COLO668 (cell line): ENCODE measurements around the gene TMTC1.
A peak's percentile ranks its signal among the peaks of the same experiment; 100 is the strongest.
"Not testable (repeated sequence)": the region's sequence is repeated elsewhere in the genome, so short reads cannot be mapped to it uniquely, and the experiment has no call there.

Experiments used
- DNase-seq: peaks from one replicate; lab custom pipeline; 2025; ENCODE audit not compliant: unreplicated experiment; lab: John Stamatoyannopoulos, UW

TMTC1 gene

GRCh38 chr12:29578731-29579130 is 205.0 kb downstream of the TMTC1 start:
- DNase-seq = no peak

- no peak for DNase-seq
These were observed 205.7 kb downstream of the TMTC1 start for GRCh38 chr12:29578070-29578469.

GRCh38 chr12:29574500-29574899 is 209.2 kb downstream of the TMTC1 start:
- DNase-seq = no peak

- DNase-seq = no peak
These were observed 210.8 kb downstream of the TMTC1 start for GRCh38 chr12:29572938-29573337.

GRCh38 chr12:29572464-29572863 is 211.3 kb downstream of the TMTC1 start:
- no peak for DNase-seq

DNA sequence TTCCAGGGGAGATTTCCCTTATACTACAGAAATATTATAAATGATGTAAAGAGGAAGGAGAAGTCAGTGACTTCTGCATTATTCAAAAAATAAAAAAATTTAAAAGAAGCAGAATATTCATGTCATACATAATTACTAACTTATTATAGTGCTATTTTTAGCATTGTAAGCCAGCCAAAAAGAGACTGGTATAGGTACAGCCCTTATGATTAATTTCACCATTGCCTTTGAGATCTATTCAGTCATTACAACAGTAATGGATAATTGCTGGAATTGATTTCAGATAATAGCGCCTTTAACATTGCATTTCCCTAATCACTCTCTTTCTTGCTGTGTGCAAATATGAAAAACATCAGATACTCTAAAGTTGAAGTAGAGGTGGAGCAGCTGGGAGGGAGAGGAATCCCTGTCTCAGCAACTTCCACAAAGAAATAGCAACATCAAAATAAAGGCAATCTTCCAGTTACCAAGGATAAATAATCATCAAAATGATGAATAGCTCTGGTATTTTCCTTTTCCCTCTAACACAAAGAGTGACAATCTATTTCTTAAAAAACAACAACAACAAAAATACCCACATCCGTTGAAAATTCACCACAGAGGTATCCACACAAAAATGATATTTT is 214.5 kb downstream of the TMTC1 start:
- no peak for DNase-seq

DNA sequence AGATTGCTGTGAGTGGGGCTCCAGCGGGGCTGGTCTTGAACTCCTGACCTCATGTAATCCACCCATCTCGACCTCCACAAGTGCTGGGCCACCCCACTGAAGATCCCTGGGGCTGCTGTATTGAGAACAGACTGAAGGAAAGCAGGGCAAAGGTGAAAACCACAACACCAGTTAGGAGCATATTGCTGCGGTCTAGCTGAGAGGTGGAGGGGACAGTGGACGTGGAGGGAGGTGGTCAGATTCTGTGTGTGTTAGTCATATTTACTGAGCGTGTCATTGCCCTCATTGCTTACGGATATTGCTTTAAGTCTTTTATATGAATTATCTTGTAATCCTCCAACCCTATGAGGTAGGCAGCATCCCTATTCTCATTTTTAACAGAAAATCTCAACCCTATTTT is 217.3 kb downstream of the TMTC1 start:
- DNase-seq = no peak

- DNase-seq = no peak
These were observed 218.0 kb downstream of the TMTC1 start for GRCh38 chr12:29565727-29566126.

- no peak for DNase-seq
These were observed 218.8 kb downstream of the TMTC1 start for GRCh38 chr12:29564925-29565324.

DNA sequence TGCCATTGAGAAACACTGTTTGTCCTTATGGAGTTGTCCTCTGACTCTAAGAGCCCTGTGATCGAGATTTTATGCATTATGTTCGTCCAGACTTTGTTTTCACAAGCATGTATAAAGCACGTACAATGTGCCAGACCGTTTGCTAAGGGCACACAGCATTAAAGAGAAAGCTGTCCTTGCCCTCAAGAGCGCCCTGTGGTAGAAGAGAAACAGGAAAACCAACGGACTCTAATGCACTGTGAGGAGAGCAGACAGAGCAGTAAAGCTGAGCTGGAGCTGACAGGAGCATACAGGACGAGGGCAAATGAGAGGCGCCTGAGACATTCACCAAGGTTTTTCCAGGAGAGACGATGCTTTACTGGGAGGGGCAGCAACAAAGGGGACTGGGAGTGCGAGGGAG is 220.1 kb downstream of the TMTC1 start:
- no peak for DNase-seq

- no peak for DNase-seq
These were observed 220.7 kb downstream of the TMTC1 start for GRCh38 chr12:29563071-29563470.

- no peak for DNase-seq
These were observed 221.5 kb downstream of the TMTC1 start for GRCh38 chr12:29562110-29562804.

DNA sequence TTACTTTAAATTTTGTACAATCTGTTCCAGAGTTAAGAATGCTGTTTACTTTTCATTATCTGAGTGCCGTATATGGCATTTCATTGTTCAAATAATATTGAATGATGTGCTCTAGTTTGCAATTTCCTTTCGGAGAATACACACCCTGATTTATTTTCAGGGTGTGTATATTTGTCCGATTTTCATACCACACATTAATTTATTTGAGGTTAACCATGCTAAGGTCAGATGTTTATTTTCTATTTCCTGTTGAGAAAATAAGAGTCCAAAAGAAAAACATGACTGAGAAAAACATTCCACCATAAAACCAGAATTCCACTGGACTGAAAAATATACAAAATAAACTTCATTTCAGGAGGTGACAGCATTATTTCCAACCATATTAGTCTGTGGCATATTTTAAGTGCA is 222.1 kb downstream of the TMTC1 start:
- no peak for DNase-seq

GRCh38 chr12:29559198-29559597 is 224.5 kb downstream of the TMTC1 start:
- DNase-seq = no peak

DNA sequence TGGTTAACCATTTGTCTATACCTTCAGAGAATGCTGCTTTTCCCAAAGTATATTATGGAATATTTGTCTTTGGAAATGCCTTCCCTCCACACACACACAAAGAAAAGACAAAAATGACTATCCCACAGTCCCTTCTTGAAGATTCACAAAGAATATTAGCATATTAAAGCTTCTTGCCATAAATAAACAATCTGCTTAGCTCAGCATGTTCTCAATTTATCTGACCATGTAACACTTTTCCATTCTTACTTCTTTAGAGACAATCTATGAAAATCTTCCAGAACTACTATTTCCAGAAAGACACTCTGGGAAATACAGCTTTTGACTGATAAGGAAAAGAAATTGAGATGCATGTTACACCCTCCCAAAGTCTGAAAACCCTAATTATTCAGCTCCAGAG is 227.4 kb downstream of the TMTC1 start:
- no peak for DNase-seq

GRCh38 chr12:29555451-29555850 is 228.3 kb downstream of the TMTC1 start:
- not testable (repeated sequence) for DNase-seq

DNA sequence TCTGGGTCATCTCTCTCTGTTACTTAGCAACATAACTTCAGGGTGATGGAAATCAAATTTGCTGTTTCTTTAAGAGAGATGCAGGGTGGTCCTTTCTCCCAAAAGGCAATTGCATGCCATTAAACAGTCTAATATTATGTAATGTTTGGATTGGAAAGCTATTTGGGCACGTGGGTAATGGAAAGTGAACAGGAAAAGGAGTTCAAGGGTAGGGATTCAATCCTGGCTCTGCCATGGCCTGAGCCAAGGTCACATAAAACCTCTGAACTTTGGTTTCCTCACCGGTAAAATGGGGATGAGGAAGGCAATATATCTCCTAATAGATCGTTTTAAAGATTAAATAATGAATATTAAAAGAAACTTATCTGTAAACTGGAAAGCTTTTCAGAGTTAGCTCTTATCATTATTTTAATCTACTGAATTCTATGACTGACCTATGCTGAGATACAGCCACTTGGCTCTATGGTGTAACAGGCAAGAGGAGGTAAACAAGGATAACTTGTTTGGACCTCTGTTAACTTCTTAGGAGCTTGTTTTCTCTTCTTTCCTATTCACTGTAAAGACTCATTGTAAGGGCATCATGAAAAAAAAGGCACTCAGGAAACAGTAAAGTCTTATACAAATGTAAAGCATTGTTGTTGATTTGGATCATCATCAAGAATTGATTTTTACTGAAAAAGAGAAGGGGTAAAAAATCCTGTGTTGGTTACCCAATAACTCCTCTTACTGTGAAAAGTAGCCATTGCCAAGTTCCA is 230.6 kb downstream of the TMTC1 start:
- DNase-seq = no peak

- DNase-seq = peak; percentile 52
These were observed 231.3 kb downstream of the TMTC1 start for GRCh38 chr12:29552324-29552927.

DNA sequence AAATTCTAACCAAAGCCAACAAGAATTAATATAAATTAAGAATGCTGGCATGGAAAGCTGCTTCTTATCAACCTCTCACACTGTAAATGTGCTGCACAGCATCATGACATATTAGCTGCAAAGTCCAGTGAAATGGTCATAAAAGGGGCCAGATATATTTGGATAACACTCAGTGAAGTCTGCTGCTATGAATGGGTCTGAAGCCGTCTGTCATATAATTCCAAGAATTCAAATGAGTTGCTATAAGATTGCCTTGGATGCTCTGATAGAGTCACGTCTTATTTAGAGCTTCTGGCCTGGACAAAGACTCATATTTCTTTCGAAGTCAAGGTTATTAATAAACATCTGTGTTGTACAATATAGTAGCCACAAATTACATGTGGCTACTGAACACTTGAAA is 231.9 kb downstream of the TMTC1 start:
- DNase-seq = no peak

DNA sequence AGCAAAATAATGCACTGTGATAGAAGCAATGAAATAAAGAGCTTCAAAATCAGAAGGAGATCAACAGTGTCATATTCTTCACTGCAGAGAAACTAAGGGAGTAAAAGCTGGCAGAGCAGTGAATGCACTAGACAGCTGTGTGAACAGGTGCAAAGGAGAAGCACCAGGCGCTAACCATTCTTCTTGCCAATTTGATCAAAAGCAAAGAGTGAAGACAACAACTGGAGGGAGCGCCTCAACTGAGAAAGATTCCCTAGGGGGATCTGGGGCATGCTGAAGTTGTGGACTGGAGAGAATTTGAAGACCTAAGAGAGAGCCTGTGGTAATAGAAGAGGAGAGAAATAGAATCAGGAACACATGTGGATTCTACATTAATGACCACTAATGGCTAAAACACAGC is 235.9 kb downstream of the TMTC1 start:
- no peak for DNase-seq

DNA sequence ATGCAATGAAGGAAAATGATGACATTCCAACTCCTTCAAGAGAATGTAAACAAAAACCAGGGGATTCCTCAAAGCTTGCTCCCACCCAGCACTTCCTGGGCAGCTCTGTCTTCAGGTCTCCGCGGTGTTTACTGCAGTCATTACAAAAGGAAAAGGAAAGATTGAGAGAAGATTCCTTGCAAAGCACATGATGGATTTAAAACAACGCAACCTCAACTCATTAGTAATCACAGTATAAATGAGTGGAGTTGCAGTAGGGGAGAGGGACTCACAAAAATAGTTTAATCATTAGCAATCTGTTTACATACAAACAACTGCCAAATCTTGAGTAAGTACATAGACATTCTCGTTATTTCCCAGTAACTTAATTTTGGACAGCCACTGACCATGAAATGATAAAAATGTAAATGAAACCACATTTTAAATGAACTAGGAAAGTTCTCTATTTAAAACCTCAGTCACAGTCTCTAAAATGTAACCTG is 236.6 kb downstream of the TMTC1 start:
- no peak for DNase-seq

DNA sequence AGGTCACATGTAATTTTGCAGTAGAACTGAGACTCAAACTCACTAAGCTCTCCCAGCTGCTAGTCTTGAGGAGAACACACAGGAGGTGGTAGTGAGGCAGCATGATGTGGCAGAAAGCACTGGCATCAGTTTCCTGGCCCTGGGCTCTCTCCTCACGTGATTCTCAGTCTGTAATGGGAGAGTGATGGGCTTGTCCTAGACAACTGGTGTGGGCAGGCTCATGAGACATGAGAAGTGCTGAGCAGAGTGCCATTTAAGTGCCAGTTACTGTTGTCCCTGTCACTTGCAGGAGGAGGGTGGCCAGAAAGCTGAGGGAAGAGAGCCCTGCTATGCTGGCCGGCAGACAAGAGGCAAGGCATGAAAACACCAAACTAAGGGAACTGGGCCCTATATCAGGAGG is 237.7 kb downstream of the TMTC1 start:
- no peak for DNase-seq
